Heart right ventricle (tissue), 16 donors: ENCODE results near the gene MGA. TPM values are rescaled to one million over a fixed set of nuclear protein-coding genes. Genes with fewer than 3 reads are reported as not detected.

ENCODE experiments used
- ATAC-seq, 8 donors: fragments of 200-7000 bp; cut with Tn5 transposase; one replicate each; pipeline ENCODE4 v1.9.1; 2020; ENCODE audit warnings: mild to moderate bottlenecking in 8 of 8, moderate library complexity in 8 of 8, moderate number of reproducible peaks in 1 of 8
- DNase-seq, 2 donors: peaks; one replicate each; pipeline ENCODE4 v3.0.0-alpha.2; 2020
- H3K27ac ChIP-seq, 10 donors: fragments of 200-600 bp; sonication (generic) in 2 of 10; one replicate each; pipeline versions ENCODE4 v1.5.0 to v1.8.0; 2020 to 2022; ENCODE audit warnings: mild to moderate bottlenecking in 3 of 10
- H3K27me3 ChIP-seq, 7 donors: fragments of 200-600 bp; one replicate each; pipeline ENCODE4 v1.8.0; 2021 to 2022; ENCODE audit warnings: mild to moderate bottlenecking in 2 of 7
- H3K36me3 ChIP-seq, 9 donors: fragments of 200-600 bp; sonication (generic) in 1 of 9; one replicate each; pipeline versions ENCODE4 v1.5.0 to v1.8.0; 2020 to 2022; ENCODE audit warnings: mild to moderate bottlenecking in 2 of 9
- H3K4me1 ChIP-seq, 9 donors: fragments of 200-600 bp; sonication (generic) in 1 of 9; one replicate each; pipeline versions ENCODE4 v1.5.0 to v1.8.0; 2020 to 2022; ENCODE audit warnings: mild to moderate bottlenecking in 4 of 9
- H3K4me3 ChIP-seq, 10 donors: fragments of 200-600 bp; sonication (generic) in 2 of 10; one replicate each; pipeline versions ENCODE4 v1.5.0 to v1.8.0; 2020 to 2022; ENCODE audit warnings: mild to moderate bottlenecking in 7 of 10, moderate library complexity in 2 of 10
- H3K9me3 ChIP-seq, 11 donors: fragments of 200-600 bp in 10 of 11; sonication (generic) in 2 of 11; one replicate each; pipeline versions ENCODE4 v1.5.0 to v1.8.0; 2013 to 2022; ENCODE audit warnings: mild to moderate bottlenecking in 2 of 11, control low read depth in 1 of 11, moderate library complexity in 1 of 11
- CTCF ChIP-seq, 9 donors: fragments of 200-600 bp; sonication (generic) in 2 of 9; IDR thresholded peaks; one replicate each; pipeline versions ENCODE4 v1.5.0 to v1.8.0; 2021 to 2022; ENCODE audit warnings: antibody characterized with exemption in 9 of 9, mild to moderate bottlenecking in 5 of 9, moderate library complexity in 1 of 9
- WGBS, 2 donors: extraction: QIAGEN DNeasy Blood & Tissue Kit; methylation state at CpG; one replicate each; pipeline ENCODE4 v1.1.7; 2013; ENCODE audit warnings: inconsistent platforms in 1 of 2; 5-methylcytosine and 5-hydroxymethylcytosine counted together
- intact Hi-C, 10 donors: fragments of 100-400 bp; cut with DNase I; formaldehyde crosslinking; loops; one replicate each; pipeline versions ENCODE4 v1.11.1 to v1.14.2; 2022
- polyA plus RNA-seq, 2 donors: library from polyadenylated mRNA; stranded (reverse); fragments of 200-250 nt; gene quantifications; one replicate each; pipeline ENCODE4 v1.2.3, GENCODE V29; 2013
- total RNA-seq, 10 donors: library from RNA; stranded (reverse); fragmentation: NEBNext Ultra II Directional in 3 of 10; extraction: Animal tissue kit (Norgen Biotek cat#: 25700) in 3 of 10; gene quantifications; one replicate each; pipeline versions ENCODE4 v1.2.1 to v1.2.4, GENCODE V29; 2021 to 2023
- donor health status: Arrhythmogenic right ventricular cardiomyopathy.
- donor health status: ischemic (EF 13 %, LVEDD 7.1; RV severe dilation, severe dysfunction).
- donor health status: healthy with polysubstance abuse.
- donor health status: DM: no; HTN: yes; CAD: no.
- donor health status: DM: no; HTN: no; CAD: no.
- donor health status: ischemic (EF 25% LVEDD 6.9; RV normal size, moderate dysfunction).
- donor health status: ischemic (EF 25% LVEDD 5.7; RV mildly dilated, moderate dysfunction).
- donor health status: healthy.
- donor health status: DM: yes; HTN: yes; CAD: no.
- donor health status: Ischemic cardiomyopathy.
- donor health status: ischemic (EF 35%, LVEDD 5.7; RV mildly dilated, moderate dysfunction).
- donor health status: nonischemic (EF 11% LVEDD 7.7; RV severe dilation, severe dysfunction).
- donor health status: DM: yes; HTN: yes; CAD: no.
- donor health status: PGD.
- donor health status: ischemic (EF 29% LVEDD 5.4; RV normal size, mild dysfunction).
- donor health status: nonischemic (EF 23%, LVEDD 6.1; RV moderate dilation, normal function).

The MGA gene
- total and polyA plus RNA-seq, 12 donors = 1.6 to 45.3 (median 34.4) TPM

- Histone ChIP-seq H3K4me3 (no peak overlapping the region), H3K27me3 (no peaks in the 10 kb centered on the region), H3K9me3 (no peaks in the 10 kb centered on the region), H3K27ac (no peak overlapping the region), H3K36me3 (peaks cover 0 to 77% (median 27%) of the 10 kb centered on the region in 9 donors), H3K4me1 (peaks cover 0 to 13% (median 6%) of the 10 kb centered on the region in 9 donors)
- ATAC-seq (no peak), DNase-seq (no peak)
- intact Hi-C loops = loop anchor here in 9 of 10 donors (5.0 to 10.0 kb wide), 8 partner anchors 42 to 350 kb away; partner anchors contain the start of genes TYRO3 (in 5 of the 9) and MAPKBP1 (in 3 of the 9)
- 87 to 88% methylated on average over 5 of the region's 5 CpGs for whole genome bisulfite sequencing, 2 donors
- no peak for TF ChIP-seq CTCF (IDR thresholded peaks at IDR 0.05)
Observed at GRCh38 chr15:41814534-41814933, 154.3 kb downstream of the MGA start.

- no peak for TF ChIP-seq CTCF (IDR thresholded peaks at IDR 0.05)
- H3K4me1 ChIP-seq = no peaks in the 10 kb centered on the region
- H3K36me3 ChIP-seq = peaks cover 0 to 99% (median 27%) of the 10 kb centered on the region in 9 donors
- intact Hi-C loops = loop anchor here in 5 of 10 donors (10.0 kb wide), 5 partner anchors 122 to 352 kb away; partner anchors contain the start of gene TYRO3 (in 2 of the 5)
- 96 to 98% methylated on average over 9 of the region's 9 CpGs for WGBS, 2 donors
- no peaks in the 10 kb centered on the region for H3K27me3 ChIP-seq
- DNase-seq = no peak
- no peak overlapping the region for H3K27ac ChIP-seq
- no peak overlapping the region for H3K4me3 ChIP-seq
- no peaks in the 10 kb centered on the region for H3K9me3 ChIP-seq
- no peak for ATAC-seq
Observed at GRCh38 chr15:41816788-41817187, 156.6 kb downstream of the MGA start.

- Histone ChIP-seq H3K4me3 (no peak overlapping the region), H3K27me3 (no peaks in the 10 kb centered on the region), H3K9me3 (no peaks in the 10 kb centered on the region), H3K27ac (no peak overlapping the region), H3K36me3 (peaks cover 0 to 100% (median 30%) of the 10 kb centered on the region in 9 donors), H3K4me1 (no peaks in the 10 kb centered on the region)
- ATAC-seq (no peak), DNase-seq (no peak)
- WGBS, 2 donors = 94 to 95% methylated on average over 14 of the region's 14 CpGs
- intact Hi-C loops = loop anchor here in 5 of 10 donors (10.0 kb wide), 5 partner anchors 123 to 353 kb away; partner anchors contain the start of gene TYRO3 (in 2 of the 5)
- no peak for TF ChIP-seq CTCF (IDR thresholded peaks at IDR 0.05)
Observed at GRCh38 chr15:41817327-41817726, 157.1 kb downstream of the MGA start.

- intact Hi-C loops = loop anchor here in 5 of 10 donors (10.0 kb wide), 5 partner anchors 123 to 353 kb away; partner anchors contain the start of gene TYRO3 (in 2 of the 5)
- no peak for TF ChIP-seq CTCF (IDR thresholded peaks at IDR 0.05)
- 88 to 93% methylated on average over 6 of the region's 6 CpGs for WGBS, 2 donors
Observed at GRCh38 chr15:41817781-41818180, 157.6 kb downstream of the MGA start.

More at GRCh38 chr15:41817781-41818180, 157.6 kb downstream of the MGA start:
- H3K4me3 ChIP-seq = no peak overlapping the region
- H3K9me3 ChIP-seq = no peaks in the 10 kb centered on the region
- no peaks in the 10 kb centered on the region for H3K27me3 ChIP-seq
- ATAC-seq (no peak), DNase-seq (no peak)
- H3K36me3 ChIP-seq = peaks cover 0 to 100% (median 34%) of the 10 kb centered on the region in 9 donors
- no peak overlapping the region for H3K27ac ChIP-seq
- no peaks in the 10 kb centered on the region for H3K4me1 ChIP-seq
